CD4-positive, alpha-beta T cell treated with Interleukin-15 for 4 hours (primary cell): ENCODE data around the gene ITCH.
"Not testable (repeated sequence)": the region's sequence is repeated elsewhere in the genome, so short reads cannot be mapped to it uniquely, and the experiment has no call there.

Experiments
- DNase-seq: peaks from one replicate; pipeline ENCODE4 v3.0.0-alpha.2; 2020; ENCODE audit warnings: low spot score

ITCH gene

GRCh38 chr20:34510575-34510974 is 147.5 kb downstream of the ITCH start:
- no peak for DNase-seq

GRCh38 chr20:34511891-34512265 is 148.8 kb downstream of the ITCH start:
- DNase-seq, result no peak

GRCh38 chr20:34512266-34512954 is 149.3 kb downstream of the ITCH start:
- no peak for DNase-seq

GRCh38 chr20:34512955-34513419 is 149.9 kb downstream of the ITCH start:
- DNase-seq, result peak; percentile 39

- DNase-seq, result not testable (repeated sequence)
Measured at GRCh38 chr20:34514034-34514433, 151.0 kb downstream of the ITCH start.

- no peak for DNase-seq
Measured at GRCh38 chr20:34514897-34515483, 151.9 kb downstream of the ITCH start.

- DNase-seq, result peak; percentile 75
Measured at GRCh38 chr20:34515484-34516246, 152.6 kb downstream of the ITCH start.

GRCh38 chr20:34516247-34517113 is 153.4 kb downstream of the ITCH start, which contains the start of gene DYNLRB1:
DYNLRB1 (plus strand) TSS chr20:34516422; CDS start chr20:34516459, 37 bp downstream.
- peak; percentile 95 for DNase-seq

GRCh38 chr20:34517114-34517505 is 154.0 kb downstream of the ITCH start:
- no peak for DNase-seq

GRCh38 chr20:34518863-34519262 is 155.8 kb downstream of the ITCH start:
- not testable (repeated sequence) for DNase-seq

- DNase-seq, result not testable (repeated sequence)
Measured at GRCh38 chr20:34519841-34520240, 156.8 kb downstream of the ITCH start.

- peak; percentile 40 for DNase-seq
Measured at GRCh38 chr20:34522969-34523871, 160.1 kb downstream of the ITCH start.

GRCh38 chr20:34524426-34524825 is 161.4 kb downstream of the ITCH start:
- DNase-seq, result no peak

- no peak for DNase-seq
Measured at GRCh38 chr20:34525342-34525708, 162.3 kb downstream of the ITCH start.

GRCh38 chr20:34525709-34526416 is 162.8 kb downstream of the ITCH start:
- no peak for DNase-seq

GRCh38 chr20:34526466-34526865 is 163.4 kb downstream of the ITCH start:
- no peak for DNase-seq

- DNase-seq, result no peak
Measured at GRCh38 chr20:34527016-34527415, 163.9 kb downstream of the ITCH start.

- no peak for DNase-seq
Measured at GRCh38 chr20:34528921-34529297, 165.8 kb downstream of the ITCH start.

GRCh38 chr20:34529742-34530141 is 166.7 kb downstream of the ITCH start:
- DNase-seq, result no peak

GRCh38 chr20:34530342-34530741 is 167.3 kb downstream of the ITCH start:
- DNase-seq, result no peak
